ENCODE data around the gene EBF4.
"Not testable (repeated sequence)": the region's sequence is repeated elsewhere in the genome, so short reads cannot be mapped to it uniquely, and the experiment has no call there.

Gene EBF4

DNA sequence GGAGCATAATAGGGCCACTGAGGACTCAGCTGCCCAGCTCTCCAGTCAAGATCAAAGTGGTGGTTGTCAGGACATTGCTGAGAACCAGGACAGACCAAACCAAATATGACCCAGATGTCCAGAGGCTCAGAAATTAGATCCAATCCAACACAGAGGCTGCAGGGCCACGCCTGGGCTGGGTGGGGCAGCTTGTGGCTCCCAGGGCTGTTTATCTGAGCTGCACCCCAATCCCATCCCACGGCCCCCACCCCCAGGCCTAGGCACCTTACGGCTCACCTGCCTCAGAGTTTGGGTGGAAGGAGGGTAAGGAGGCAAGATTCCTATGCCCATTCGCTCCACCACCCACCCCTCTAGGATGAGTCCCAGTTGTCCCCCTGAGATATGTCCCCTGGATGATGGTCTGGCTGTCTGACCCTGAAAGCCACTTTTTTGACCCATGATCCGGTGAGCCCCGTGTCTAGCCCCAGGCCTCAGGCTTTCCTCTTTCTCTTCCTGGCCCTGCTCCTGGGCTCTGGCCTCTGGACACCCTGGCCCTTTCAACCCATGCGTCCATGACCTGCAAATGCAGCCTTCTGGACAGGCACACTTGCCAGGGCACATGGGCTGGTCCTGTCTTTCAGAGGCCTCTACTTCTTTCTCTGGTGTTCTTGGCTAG is 67.8 kb downstream of the EBF4 start:
- DNase-seq = no peak

DNA sequence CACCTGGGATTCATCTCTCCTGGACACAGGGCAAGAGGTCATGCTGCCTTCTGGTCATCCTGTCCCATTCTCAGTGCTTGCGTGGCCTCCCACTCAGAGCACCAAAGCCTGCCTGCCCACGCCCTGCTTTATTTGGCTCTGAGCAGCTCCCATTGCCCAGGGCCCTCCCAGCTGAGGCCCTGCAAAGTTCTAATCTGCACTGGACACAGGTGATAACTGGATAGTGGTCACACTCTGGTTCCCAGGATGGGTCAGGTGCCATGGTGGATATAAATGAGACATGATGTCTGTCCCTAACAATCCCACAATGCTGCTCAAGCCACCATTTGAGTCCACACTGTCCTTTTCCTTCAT is 68.3 kb downstream of the EBF4 start:
- no peak for DNase-seq

- no peak for DNase-seq
These were observed 69.3 kb downstream of the EBF4 start for GRCh38 chr20:2761885-2762284.

DNA sequence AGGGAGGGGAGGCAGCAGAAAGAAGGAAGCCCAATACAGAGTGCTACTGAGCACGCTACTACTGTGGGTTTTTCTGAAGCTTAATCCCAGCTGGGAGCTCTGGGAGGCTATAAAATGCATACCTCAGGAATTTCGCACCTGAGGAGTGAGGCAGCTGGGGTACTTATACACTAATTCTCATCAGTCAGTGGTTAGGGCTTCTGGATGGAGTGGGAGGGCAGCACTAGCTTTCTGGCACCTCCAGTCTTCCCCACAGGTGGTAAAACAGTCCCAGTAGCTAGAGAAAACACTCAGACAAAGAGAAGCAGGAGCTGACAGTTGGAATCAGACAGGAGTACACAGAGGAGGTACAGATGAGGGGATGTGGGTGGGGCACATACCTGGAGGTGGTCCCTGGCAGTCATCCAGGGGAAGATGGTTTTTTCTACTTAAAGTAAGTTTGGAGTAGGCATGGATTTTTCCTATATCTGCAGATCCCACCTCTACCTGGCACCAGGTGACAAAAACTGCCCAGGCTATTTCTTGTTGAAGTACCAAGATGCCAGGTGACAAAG is 70.1 kb downstream of the EBF4 start:
- DNase-seq = no peak

- no peak for DNase-seq
These were observed 70.6 kb downstream of the EBF4 start for GRCh38 chr20:2763186-2763585.

GRCh38 chr20:2767768-2768631 is 75.4 kb downstream of the EBF4 start:
- DNase-seq = no peak

- no peak for DNase-seq
These were observed 76.0 kb downstream of the EBF4 start for GRCh38 chr20:2768632-2769015.

DNA sequence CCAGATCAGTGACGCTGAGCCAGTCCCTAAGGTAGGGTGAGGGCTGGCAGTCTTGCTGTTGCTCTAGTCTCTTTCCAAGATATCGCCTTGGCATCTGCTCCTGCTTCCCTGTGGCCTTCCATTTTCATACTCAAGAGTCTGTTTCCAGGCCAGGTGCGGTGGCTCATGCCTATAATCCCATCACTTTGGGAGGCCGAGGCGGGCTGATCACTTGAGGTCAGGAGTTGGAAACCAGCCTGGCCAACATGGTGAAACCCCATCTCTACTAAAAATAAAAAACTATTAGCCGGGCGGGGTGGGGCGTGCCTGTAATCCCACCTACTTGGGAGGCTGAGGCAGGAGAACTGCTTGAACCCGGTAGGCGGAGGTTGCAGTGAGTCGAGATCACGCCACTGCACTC is 77.5 kb downstream of the EBF4 start:
- DNase-seq = not testable (repeated sequence)

DNA sequence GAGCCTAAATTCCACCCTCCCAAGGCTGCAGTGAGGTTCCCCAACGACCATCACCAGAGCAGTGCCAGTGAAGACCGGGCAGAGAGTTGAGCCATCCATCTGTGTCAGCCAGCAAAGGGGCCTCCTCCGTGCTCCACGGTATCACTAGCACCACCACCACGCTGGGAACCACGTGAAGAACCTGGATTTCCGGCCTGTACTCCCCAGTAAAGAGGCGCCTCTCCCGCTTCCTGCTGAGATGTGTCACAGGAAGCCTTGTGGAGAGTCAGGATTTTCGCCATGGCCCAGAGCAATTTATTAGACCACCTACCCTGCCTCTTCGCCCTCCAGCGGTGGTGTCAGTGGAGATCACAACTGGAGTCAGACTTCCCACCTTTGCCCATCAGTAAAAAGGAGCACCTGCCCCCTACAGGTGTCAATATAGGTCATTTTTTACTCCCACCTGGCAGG is 79.1 kb downstream of the EBF4 start:
- no peak for DNase-seq

DNA sequence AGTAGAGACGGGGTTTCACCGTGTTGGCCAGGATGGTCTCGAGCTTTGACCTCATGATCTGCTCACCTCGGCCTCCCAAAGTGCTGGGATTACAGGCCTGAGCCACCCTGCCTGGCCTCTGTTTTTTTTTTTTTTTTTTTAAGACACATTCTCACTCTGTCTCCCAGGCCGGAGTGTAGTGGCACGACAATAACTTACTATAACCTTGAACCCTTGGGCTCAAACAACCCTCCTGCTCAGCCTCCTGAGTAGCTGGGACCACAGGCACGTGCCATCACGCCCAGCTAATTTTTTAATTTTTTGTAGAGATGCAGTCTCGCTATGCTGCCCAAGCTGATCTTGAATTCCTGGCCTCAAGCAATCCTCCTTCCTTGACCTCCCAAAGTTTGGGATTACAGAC is 81.2 kb downstream of the EBF4 start:
- no peak for DNase-seq

- no peak for DNase-seq
These were observed 82.6 kb downstream of the EBF4 start for GRCh38 chr20:2775139-2775538.

GRCh38 chr20:2778602-2779321 is 86.2 kb downstream of the EBF4 start:
- no peak for DNase-seq

- no peak for DNase-seq
These were observed 88.4 kb downstream of the EBF4 start for GRCh38 chr20:2780948-2781347.

- no peak for DNase-seq
These were observed 91.5 kb downstream of the EBF4 start for GRCh38 chr20:2783908-2784566.

- DNase-seq = no peak
These were observed 100.9 kb downstream of the EBF4 start for GRCh38 chr20:2793471-2793870.

DNA sequence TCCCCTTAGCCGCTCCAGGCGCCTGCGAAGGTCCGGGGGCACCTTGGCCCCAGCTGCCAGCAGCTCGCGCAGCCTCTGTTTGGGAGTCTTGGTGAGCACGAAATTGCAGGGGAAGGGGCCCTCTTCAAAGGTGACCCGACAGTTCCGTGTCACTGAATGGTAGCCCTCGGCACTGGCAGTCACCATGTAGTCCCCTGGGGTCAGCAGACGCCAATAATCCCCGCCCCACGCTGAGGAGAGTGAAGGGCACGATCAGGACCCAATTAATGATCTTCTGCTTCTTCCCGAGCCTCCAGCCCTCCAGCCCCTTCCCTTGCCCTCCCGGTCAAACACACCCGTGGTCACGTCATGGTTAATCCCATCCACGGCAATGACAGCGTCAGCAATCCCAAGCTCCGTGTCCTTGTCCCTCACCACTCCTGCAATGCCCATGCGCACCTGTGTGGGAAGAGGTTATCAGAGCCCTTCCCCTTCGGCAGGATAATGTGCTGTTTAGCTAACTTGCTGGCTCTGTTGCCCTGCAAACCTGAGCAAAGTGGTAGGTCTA is 101.7 kb downstream of the EBF4 start:
- DNase-seq = no peak

DNA sequence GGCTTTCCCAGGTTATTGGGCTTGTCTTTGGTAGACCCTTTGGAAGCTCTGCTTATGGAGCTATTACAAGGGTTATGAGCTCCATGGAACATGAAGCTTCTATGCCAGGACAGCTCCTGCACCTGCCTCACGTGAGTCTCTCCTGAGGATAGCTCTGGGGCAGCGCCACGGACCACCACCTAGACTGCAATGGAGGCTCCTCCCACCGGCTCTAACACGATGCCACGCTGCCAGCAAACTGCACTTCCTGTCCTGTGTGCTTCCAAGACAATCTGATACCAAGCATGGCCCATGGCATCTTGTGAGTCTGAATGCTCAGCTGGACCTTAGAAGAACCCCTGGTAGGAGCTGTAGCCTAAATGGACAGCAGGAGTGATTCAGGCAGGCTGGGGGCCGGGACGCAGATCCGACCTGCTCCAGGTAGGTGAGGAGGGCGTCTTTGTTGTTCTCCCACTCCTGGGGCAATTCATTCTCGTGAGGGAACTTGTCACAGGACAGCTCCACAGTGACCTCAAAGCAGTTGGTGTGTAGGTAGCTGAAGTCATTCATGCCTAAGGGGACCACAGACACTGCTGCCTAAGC is 102.4 kb downstream of the EBF4 start:
- DNase-seq = no peak

GRCh38 chr20:2795451-2795850 is 102.9 kb downstream of the EBF4 start:
- DNase-seq = no peak

- DNase-seq = no peak
These were observed 103.6 kb downstream of the EBF4 start for GRCh38 chr20:2796011-2796660.

DNA sequence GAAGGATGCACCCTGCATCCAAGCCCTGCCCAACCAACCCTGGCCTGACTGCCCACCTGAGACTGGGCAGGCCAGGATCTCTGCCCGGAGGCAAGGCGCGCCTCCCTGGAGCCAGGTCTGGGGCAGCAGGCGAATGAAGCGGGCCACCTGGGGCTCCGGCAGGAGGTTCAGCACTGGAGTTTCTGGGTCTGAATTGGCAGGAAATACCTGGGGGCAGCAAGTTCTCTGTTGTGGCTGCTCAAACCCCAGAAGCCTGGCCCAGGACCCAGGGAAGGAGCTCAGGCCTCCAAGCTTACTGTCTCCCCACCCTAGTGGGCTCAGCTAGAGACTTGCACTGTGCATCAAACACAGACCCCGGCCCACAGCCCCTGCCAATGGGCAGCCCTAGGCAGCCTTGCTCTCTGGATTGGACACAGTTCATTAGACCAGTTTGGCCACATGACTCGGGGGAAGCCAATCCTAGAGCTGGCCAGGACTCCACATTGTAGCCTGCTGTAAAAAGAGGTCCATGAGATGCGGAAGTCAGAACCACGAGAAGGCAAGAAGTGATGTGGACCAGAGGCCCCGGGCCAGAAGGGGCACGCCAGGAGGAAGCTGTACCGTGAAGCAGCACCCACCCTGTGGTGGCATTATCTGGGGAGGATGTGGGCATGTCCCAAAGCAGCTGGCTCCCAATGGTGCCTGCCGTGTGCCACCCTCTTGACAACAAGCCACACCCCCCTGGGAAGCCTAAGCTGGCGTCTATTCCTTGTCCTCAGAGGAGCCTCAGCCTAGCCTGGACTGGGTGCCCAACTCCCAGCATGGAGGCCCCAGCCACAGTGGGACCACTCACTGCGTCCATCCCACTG is 104.8 kb downstream of the EBF4 start:
- DNase-seq = no peak
